ENCODE data around the gene CTNNA2. TPM values are rescaled to one million over a fixed set of nuclear protein-coding genes. Genes with fewer than 3 reads are reported as not detected.

Gene CTNNA2
- total and polyA plus RNA-seq, 9 of the 15 experiments (the other 6 are each of a cell fraction or from before 2014, with no cell fraction given) = 0.03 to 0.40 (median 0.15) TPM

GRCh38 chr2:80437959-80438358, 925.1 kb downstream of the CTNNA2 start:
- in situ Hi-C loops (cut with MboI) = no loop called here
- Histone ChIP-seq H3K4me3 (no peak overlapping the region), H3K79me2 (ENCODE audit: control insufficient read depth, insufficient read depth, low read length) (no peaks in the 10 kb centered on the region), H2AFZ (ENCODE audit: low read depth, low read length) (no peak overlapping the region), H3K4me1 (replicated peaks in 1 of 2; ENCODE audit: control insufficient read depth in 2 of 2, insufficient read depth in 2 of 2, low read length in 2 of 2) (no peaks in the 10 kb centered on the region), H3K27ac (ENCODE audit: extremely low read depth, low read depth, low read length) (no peak overlapping the region), H3K27me3 (ENCODE audit: control insufficient read depth in 2 of 2, insufficient read depth in 2 of 2, low read length in 2 of 2) (no peaks in the 10 kb centered on the region; a peak in 1 of 5 replicates), H4K20me1 (replicated peaks; ENCODE audit: control insufficient read depth, insufficient read depth, low read length) (no peaks in the 10 kb centered on the region), H3K9me1 (ENCODE audit: control insufficient read depth, insufficient read depth, low read length) (no peaks in the 10 kb centered on the region), H3K9ac (ENCODE audit: insufficient read depth in 1 of 2, low read depth in 2 of 2, low read length in 2 of 2) (no peak overlapping the region), H3K4me2 (ENCODE audit: insufficient read depth, low read length) (no peak overlapping the region), H3K9me3 (replicated peaks; ENCODE audit: control insufficient read depth, insufficient read depth, low read depth, low read length) (no peaks in the 10 kb centered on the region), H3K36me3 (ENCODE audit: control insufficient read depth, insufficient read depth, low read length) (no peaks in the 10 kb centered on the region)
- ATAC-seq = peak; percentile 59; the same call in 2 of the 3 replicates
- peak in 2 of 4 experiments; percentile 8 to 30 for DNase-seq (ENCODE audit: extremely low read depth in 1 of 4, low spot score in 3 of 4)
- ChIA-PET CTCF (ENCODE audit: low intra/inter-chr PET ratio) (interaction anchor here (0.5 kb wide), 1 partner anchor 501 kb away, joined by 3 read pairs; no protein-coding TSS in a partner anchor), POLR2A (no interaction called here)
- TF ChIP-seq RAD21 (CRISPR knock-in tag; conservative IDR thresholded peaks at IDR 0.05 in 1 of 2, IDR thresholded peaks at IDR 0.05 in 1 of 2) = peak; percentile 18 to 43; a peak in 2 of 4 replicates
- TF ChIP-seq PRPF4 (IDR thresholded peaks at IDR 0.05; ENCODE audit: insufficient read depth, low read depth, low read length, poor library complexity, severe bottlenecking) = no peak
- no peak for TF ChIP-seq ARID1B (IDR thresholded peaks at IDR 0.05)
- TF ChIP-seq, protein P1, sequence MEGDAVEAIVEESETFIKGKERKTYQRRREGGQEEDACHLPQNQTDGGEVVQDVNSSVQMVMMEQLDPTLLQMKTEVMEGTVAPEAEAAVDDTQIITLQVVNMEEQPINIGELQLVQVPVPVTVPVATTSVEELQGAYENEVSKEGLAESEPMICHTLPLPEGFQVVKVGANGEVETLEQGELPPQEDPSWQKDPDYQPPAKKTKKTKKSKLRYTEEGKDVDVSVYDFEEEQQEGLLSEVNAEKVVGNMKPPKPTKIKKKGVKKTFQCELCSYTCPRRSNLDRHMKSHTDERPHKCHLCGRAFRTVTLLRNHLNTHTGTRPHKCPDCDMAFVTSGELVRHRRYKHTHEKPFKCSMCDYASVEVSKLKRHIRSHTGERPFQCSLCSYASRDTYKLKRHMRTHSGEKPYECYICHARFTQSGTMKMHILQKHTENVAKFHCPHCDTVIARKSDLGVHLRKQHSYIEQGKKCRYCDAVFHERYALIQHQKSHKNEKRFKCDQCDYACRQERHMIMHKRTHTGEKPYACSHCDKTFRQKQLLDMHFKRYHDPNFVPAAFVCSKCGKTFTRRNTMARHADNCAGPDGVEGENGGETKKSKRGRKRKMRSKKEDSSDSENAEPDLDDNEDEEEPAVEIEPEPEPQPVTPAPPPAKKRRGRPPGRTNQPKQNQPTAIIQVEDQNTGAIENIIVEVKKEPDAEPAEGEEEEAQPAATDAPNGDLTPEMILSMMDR (IDR thresholded peaks at IDR 0.05 in 2 of 3, conservative IDR thresholded peaks at IDR 0.05 in 1 of 3; ENCODE audit: insufficient read depth in 2 of 3, low read depth in 1 of 3, low read length in 3 of 3) = peak in 2 of 3 experiments; percentile 8 to 30; a peak in 1 of 6 replicates
- TF ChIP-seq RAD51 (IDR thresholded peaks at IDR 0.05; ENCODE audit: borderline replicate concordance, low read depth) = no peak
- TF ChIP-seq ZNF212 (CRISPR knock-in tag; IDR thresholded peaks at IDR 0.05) = no peak
- no peak for TF ChIP-seq JUNB (CRISPR knock-in tag; conservative IDR thresholded peaks at IDR 0.05)
- TF ChIP-seq IRF2 (CRISPR knock-in tag; IDR thresholded peaks at IDR 0.05) = no peak
- no peak for TF ChIP-seq SMARCC2 (IDR thresholded peaks at IDR 0.05; ENCODE audit: low read depth)
- no peak for TF ChIP-seq TBL1XR1 (IDR thresholded peaks at IDR 0.05; ENCODE audit: low read length in 2 of 2)
- no peak for FAIRE-seq
- 6% methylated on average over 5 of the region's 5 CpGs for WGBS (ENCODE audit: insufficient coverage, low coverage, missing lambda C conversion rate)
- no TSS peak for BruUV-seq (replicated peaks)
- intact Hi-C loops (cut with micrococcal nuclease) = loop anchor here (5.0 kb wide), 1 partner anchor 366 kb away; no protein-coding TSS in a partner anchor

Data from K562 (cell line).